Right lobe of liver (tissue), 6 donors: ENCODE results near the gene EVI5. TPM values are rescaled to one million over a fixed set of nuclear protein-coding genes. Genes with fewer than 3 reads are reported as not detected.
A peak's percentile ranks its signal among the peaks of the same experiment; 100 is the strongest.
"Not testable (repeated sequence)": the region's sequence is repeated elsewhere in the genome, so short reads cannot be mapped to it uniquely, and the experiment has no call there.

Source experiments
- ATAC-seq, 4 donors: fragments of 200-7000 bp; cut with Tn5 transposase; one replicate each; pipeline ENCODE4 v1.9.1; 2020; ENCODE audit warnings: mild to moderate bottlenecking in 4 of 4, moderate library complexity in 4 of 4
- DNase-seq, 3 donors: peaks; one replicate each; pipeline ENCODE4 v3.0.0-alpha.2; 2020
- H3K27ac ChIP-seq, 3 donors: fragments of 200-600 bp; one replicate each; pipeline ENCODE4 v1.8.0; 2022
- H3K27me3 ChIP-seq, 2 donors: fragments of 200-600 bp; one replicate each; pipeline ENCODE4 v1.8.0; 2022
- H3K36me3 ChIP-seq, 4 donors: fragments of 200-600 bp; sonication (generic) in 1 of 4; one replicate each; pipeline versions ENCODE4 v1.5.1 to v1.8.0; 2017 to 2022; ENCODE audit warnings: control low read depth in 1 of 4
- H3K4me1 ChIP-seq, 4 donors: fragments of 200-600 bp; sonication (generic) in 1 of 4; one replicate each; pipeline versions ENCODE4 v1.5.1 to v1.8.0; 2017 to 2022; ENCODE audit warnings: control low read depth in 1 of 4
- H3K4me3 ChIP-seq, 3 donors: fragments of 200-600 bp; one replicate each; pipeline ENCODE4 v1.8.0; 2022
- H3K9me3 ChIP-seq, 4 donors: fragments of 200-600 bp; sonication (generic) in 1 of 4; one replicate each; pipeline versions ENCODE4 v1.5.1 to v1.8.0; 2017 to 2022; ENCODE audit warnings: control low read depth in 1 of 4
- POLR2A ChIP-seq: fragments of 450-650 bp; IDR thresholded peaks from one replicate; pipeline ENCODE4 v1.6.1; 2017; ENCODE audit warnings: antibody characterized with exemption, mild to moderate bottlenecking
- WGBS: methylation state at CpG from one replicate; pipeline ENCODE4 v1.1.6; 2018; ENCODE audit warnings: low coverage, low lambda C conversion rate; ENCODE audit not compliant: insufficient coverage; ENCODE audit errors: missing lambda C conversion rate; 5-methylcytosine and 5-hydroxymethylcytosine counted together
- intact Hi-C, 2 donors: fragments of 100-400 bp; cut with DNase I; formaldehyde crosslinking; loops; one replicate each; pipeline versions ENCODE4 v1.11.2 to v1.14.1; 2022
- total RNA-seq, 6 experiments: library from RNA; depleted of rRNA in 2 of 6; stranded (reverse); fragments of >200 nt in 2 of 6; fragmentation: NEBNext Ultra II Directional in 3 of 6; extraction: Animal tissue kit (Norgen Biotek cat#: 25700) in 3 of 6; gene quantifications; one replicate each; pipeline versions ENCODE4 v1.1.0 to v1.2.4, GENCODE V29; 2016 to 2023
- TF ChIP-seq, protein P1 (sequence below), 4 donors: fragments of 200-600 bp in 3 of 4; fragments of 450-650 bp in 1 of 4; IDR thresholded peaks; one replicate each; pipeline versions ENCODE4 v1.5.1 to v1.8.0; 2016 to 2022; ENCODE audit warnings: antibody characterized with exemption in 4 of 4, mild to moderate bottlenecking in 2 of 4
- donor health status: DM: no; HTN: yes; CAD: no.
- donor health status: DM: no; HTN: no; CAD: no.
- donor health status: DM: no; HTN: no; CAD: no.
- donor health status: DM: no; HTN: yes; CAD: no.
- donor health status: DM: no; HTN: yes; CAD: no.

The EVI5 gene
- total RNA-seq, 6 experiments from 2014 or later: 12.8 to 27.7 (median 19.0) TPM

GRCh38 chr1:92730476-92730875, 54.4 kb downstream of the EVI5 start:
- Histone ChIP-seq H3K4me3 (no peak overlapping the region), H3K27me3 (no peaks in the 10 kb centered on the region), H3K9me3 (no peaks in the 10 kb centered on the region), H3K36me3 (no peaks in the 10 kb centered on the region), H3K4me1 (no peaks in the 10 kb centered on the region), H3K27ac (no peak overlapping the region)
- ATAC-seq (no peak), DNase-seq (no peak)
- no peak for TF ChIP-seq POLR2A
- TF ChIP-seq, protein P1, sequence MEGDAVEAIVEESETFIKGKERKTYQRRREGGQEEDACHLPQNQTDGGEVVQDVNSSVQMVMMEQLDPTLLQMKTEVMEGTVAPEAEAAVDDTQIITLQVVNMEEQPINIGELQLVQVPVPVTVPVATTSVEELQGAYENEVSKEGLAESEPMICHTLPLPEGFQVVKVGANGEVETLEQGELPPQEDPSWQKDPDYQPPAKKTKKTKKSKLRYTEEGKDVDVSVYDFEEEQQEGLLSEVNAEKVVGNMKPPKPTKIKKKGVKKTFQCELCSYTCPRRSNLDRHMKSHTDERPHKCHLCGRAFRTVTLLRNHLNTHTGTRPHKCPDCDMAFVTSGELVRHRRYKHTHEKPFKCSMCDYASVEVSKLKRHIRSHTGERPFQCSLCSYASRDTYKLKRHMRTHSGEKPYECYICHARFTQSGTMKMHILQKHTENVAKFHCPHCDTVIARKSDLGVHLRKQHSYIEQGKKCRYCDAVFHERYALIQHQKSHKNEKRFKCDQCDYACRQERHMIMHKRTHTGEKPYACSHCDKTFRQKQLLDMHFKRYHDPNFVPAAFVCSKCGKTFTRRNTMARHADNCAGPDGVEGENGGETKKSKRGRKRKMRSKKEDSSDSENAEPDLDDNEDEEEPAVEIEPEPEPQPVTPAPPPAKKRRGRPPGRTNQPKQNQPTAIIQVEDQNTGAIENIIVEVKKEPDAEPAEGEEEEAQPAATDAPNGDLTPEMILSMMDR (IDR thresholded peaks at IDR 0.05): no peak
- intact Hi-C loops: no loop called here
- WGBS: no CpG with 5 or more reads among the region's 2 CpGs

- Histone ChIP-seq H3K4me1 (no peaks in the 10 kb centered on the region), H3K4me3 (no peak overlapping the region), H3K36me3 (no peaks in the 10 kb centered on the region), H3K9me3 (no peaks in the 10 kb centered on the region), H3K27ac (no peak overlapping the region), H3K27me3 (no peaks in the 10 kb centered on the region)
- ATAC-seq (peak in 1 of 4 donors; percentile 37), DNase-seq (no peak)
- intact Hi-C loops: no loop called here
- TF ChIP-seq, protein P1 (IDR thresholded peaks at IDR 0.05): no peak
- no peak for TF ChIP-seq POLR2A
- WGBS: 67% methylated on average over 3 of the region's 4 CpGs
Measured at GRCh38 chr1:92728697-92729096, 56.2 kb downstream of the EVI5 start.

DNA sequence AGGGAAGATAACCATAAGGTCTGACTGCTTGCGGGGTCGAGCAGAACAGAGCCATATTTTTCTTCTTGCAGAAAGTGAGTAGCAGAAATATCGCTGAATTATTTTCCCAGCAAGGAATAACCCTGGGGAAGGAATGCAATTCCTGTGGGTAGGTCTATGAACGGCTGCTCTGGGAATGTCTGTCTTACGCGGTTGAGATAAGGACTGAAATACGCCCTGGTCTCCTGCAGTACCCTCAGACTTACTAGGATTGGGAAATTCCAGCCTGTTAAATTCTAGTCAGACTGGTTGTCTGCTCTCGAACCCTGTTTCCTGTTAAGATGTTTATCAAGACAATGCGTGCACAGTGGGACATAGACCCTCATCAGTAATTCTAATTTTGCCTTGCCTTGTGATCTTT, 61.2 kb downstream of the EVI5 start:
- intact Hi-C loops, DNase-seq, H3K36me3 ChIP-seq, H3K27me3 ChIP-seq, H3K4me1 ChIP-seq, H3K9me3 ChIP-seq, H3K27ac ChIP-seq, H3K4me3 ChIP-seq, ATAC-seq: not testable (repeated sequence)
- WGBS: 92% methylated on average over 9 of the region's 9 CpGs

DNA sequence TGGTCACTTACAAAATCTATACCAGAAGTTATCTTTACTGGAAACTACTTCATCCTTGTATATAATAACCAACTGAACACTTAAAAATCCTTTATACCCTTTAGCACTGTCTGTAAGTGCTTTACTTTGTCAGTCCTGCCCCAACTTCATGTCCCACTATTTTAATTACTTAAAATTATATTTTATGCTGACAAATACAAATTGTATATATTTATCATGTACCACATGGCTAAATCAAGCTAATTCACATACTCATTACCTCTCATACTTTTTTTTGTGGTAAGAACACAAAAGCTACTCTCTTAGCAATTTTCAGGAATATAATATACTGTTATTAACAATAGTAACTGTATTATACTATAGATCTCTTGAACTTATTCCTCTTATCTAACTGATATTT, 63.0 kb downstream of the EVI5 start:
- intact Hi-C loops: no loop called here
- Histone ChIP-seq H3K27me3 (no peaks in the 10 kb centered on the region), H3K4me1 (no peaks in the 10 kb centered on the region), H3K9me3 (no peaks in the 10 kb centered on the region), H3K4me3 (no peak overlapping the region), H3K36me3 (no peaks in the 10 kb centered on the region), H3K27ac (no peak overlapping the region)
- DNase-seq (no peak), ATAC-seq (no peak)
- TF ChIP-seq, protein P1 (IDR thresholded peaks at IDR 0.05): no peak
- no peak for TF ChIP-seq POLR2A

DNA sequence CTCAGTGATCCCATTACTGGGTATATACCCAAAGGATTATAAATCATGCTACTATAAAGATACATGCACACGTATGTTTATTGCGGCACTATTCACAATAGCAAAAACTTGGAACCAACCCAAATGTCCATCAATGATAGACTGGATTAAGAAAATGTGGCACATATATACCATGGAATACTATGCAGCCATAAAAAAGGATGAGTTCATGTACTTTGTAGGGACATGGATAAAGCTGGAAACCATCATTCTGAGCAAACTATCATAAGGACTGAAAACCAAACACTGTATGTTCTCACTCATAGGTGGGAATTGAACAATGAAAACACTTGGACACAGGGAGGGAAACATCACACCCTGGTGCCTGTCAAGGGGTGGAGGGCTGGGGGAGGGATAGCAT, 63.8 kb downstream of the EVI5 start:
- H3K4me3 ChIP-seq: not testable (repeated sequence)

GRCh38 chr1:92715476-92715951, 69.4 kb downstream of the EVI5 start:
- peak; percentile 72 to 88 (median 86) for DNase-seq
- TF ChIP-seq POLR2A: peak; percentile 74
- H3K36me3 ChIP-seq, H3K9me3 ChIP-seq, intact Hi-C loops, H3K27me3 ChIP-seq: not testable (repeated sequence)
- Histone ChIP-seq H3K4me1 (peaks cover 0 to 14% (median 5%) of the 10 kb centered on the region in 4 donors), H3K4me3 (peak overlapping the region; percentile 9 to 39 (median 22)), H3K27ac (peak overlapping the region in 2 of 3 donors; percentile 37 to 66)
- peak; percentile 72 to 85 (median 75) for ATAC-seq
- 55% methylated on average over 6 of the region's 16 CpGs for WGBS

More for the DNA sequence above, 63.8 kb downstream of the EVI5 start:
- H3K36me3 ChIP-seq, H3K9me3 ChIP-seq, intact Hi-C loops, H3K4me1 ChIP-seq, H3K27ac ChIP-seq, ATAC-seq, H3K27me3 ChIP-seq, DNase-seq: not testable (repeated sequence)
- WGBS: 100% methylated on average over 2 of the region's 2 CpGs
